Stimulated activated CD8-positive, alpha-beta memory T cell treated with anti-CD3 and anti-CD28 coated beads, Interleukin-4, amount 100 ng/mL, for 1 hour (primary cell): ENCODE data around the gene TRIM54.
"Not testable (repeated sequence)": the region's sequence is repeated elsewhere in the genome, so short reads cannot be mapped to it uniquely, and the experiment has no call there.

Experiments used
- DNase-seq, 2 donors: peaks; one replicate each; pipeline ENCODE4 v3.0.0-alpha.2; 2020; ENCODE audit warnings: low read depth in 2 of 2, low spot score in 1 of 2

TRIM54 gene

DNA sequence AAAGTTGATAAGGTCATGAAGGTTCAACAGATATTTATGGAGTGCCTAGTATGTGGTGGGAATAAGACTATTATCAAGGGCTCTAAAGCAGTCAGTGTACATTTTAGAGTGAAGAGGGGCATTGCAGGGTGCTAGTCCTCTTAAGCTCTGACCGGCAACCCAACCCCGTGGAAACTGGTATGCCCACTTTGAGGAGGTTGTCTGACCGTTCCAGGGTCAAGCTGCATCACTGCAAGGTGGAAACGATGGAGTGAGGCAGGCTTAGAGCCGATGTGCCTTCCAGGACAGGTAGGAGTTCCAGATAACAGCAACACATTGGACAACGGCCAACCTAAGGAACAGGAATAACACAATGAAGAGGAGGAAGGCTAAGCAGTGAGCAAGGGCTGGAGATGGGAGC lies 27.4 kb downstream of the TRIM54 start:
- DNase-seq, result no peak

DNA sequence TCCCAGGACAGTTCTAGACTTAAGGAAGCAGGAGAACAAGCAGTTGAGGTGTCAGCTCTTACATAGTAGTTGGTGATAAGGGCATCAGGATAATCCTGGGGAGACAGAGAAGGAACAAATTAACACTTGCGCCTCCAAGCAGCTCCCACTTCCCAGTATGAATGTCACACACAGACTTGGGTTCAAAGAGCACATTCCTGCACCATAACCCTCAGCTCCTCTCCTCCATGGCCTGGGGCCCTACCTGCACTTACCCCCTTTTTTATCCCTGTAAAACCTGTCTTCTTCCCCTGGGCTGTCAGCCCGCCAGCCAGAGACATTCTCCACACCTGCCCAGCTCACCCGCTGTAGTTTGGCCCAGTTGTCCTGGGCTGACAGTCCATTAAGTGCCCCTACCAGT lies 29.9 kb downstream of the TRIM54 start:
- DNase-seq, result no peak

DNA sequence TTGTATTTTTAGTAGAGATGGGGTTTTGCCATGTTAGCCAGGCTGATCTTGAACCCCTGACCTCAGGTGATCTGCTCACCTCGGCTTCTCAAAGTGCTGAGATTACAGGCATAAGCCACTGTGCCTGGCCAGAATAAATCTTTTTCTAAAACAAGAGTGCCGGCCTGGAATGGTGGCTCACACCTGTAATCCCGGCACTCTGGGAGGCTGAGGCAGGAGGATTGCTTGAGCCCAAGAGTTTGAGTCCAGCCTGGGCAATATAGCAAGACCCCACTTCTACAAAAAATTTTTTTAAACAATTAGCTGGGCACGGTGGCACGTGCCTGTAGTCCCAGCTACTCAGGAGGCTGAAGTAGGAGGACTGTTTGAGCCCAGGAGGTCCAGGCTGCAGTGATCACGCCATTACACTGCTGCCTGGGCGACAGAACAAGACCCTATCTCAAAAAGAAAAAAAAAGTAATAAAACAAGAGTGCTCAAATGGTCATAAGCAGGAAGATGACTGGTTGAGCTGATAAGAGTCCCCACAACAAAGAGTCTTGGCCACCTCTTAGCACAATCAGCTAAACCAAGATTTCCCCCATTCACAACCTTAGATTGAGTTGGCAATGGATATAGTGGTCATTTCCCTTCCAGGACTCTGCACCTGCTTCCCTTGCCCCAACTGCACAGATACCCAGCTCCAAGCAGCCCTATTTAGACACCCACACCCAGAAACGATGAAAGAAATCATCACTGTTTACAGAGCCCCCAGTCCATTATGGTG lies 31.8 kb downstream of the TRIM54 start:
- DNase-seq, result no peak

DNA sequence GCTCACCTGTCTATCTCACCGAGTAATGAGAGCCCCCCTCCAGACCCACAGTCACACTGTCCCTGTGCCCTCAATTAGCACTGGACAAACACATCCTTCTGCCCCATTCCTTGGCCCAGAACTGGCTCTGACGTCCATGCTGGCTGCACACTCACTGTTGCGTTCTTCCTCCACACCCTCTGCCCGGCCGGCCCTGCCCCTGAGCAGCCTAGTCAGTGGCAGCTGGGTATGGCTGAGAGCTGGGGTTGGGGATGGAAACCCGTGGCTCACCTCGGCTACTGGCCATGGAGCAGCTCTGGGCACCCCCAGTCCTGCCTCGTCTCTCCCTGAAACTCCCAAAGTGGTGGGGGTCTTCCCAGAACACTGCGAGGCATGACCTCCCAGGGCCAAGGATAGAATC lies 32.5 kb downstream of the TRIM54 start:
- no peak for DNase-seq

DNA sequence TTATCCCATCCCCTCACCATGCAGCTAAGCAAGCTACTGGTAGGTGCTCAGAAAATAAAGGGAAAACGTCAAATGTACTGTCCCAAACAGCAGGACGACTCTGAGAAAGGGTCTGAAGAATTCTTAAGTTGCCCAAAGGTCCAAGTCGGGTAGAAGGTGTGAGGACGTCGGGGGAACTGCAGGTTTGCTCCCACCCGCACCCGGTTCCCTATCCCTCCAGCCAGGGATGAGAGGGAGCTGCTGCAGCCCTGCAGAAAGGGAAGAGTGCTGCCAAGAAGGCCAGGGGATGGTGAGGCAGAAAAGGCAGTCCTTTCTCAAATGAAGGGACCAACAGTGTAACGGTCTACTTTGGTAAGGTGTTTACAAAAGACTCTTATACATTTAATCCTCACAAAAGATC lies 32.9 kb downstream of the TRIM54 start:
- no peak for DNase-seq

DNA sequence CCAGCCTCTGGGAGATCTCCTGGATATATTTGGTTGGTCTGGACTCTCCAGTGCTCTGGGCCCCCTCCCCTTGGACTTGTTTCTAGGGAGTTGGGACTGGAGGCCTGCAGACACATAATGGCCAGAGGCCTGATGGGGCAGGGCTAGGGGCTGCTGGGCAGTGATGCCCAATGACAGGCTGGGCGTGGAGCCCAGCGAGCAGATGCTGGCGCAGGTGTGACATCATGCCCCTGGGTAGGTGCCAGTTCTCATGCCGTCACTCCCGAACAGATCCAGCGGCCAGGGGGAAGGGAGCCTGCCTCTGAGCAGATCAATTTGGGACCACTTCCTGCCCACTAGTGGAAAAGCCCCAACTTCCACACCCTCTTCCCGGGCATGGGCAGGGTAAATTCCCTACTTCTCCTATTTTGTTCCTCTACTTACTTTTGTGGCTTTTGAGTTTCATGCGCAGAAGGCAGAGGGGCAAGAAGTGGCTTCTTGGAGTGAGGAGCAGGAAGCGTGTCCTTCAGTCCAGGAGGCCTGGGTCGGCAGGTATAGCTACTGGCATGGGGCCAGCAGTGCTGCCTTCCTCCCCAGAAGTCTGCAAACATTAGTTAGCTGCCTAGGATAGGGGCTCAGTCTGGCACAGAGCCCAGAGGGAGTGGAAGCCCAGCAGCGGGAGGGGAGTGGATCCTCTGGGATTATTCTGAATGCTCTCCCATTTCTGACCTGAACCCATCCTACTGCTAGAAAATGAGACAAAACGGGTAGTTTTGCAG lies 34.6 kb downstream of the TRIM54 start:
- no peak for DNase-seq

DNA sequence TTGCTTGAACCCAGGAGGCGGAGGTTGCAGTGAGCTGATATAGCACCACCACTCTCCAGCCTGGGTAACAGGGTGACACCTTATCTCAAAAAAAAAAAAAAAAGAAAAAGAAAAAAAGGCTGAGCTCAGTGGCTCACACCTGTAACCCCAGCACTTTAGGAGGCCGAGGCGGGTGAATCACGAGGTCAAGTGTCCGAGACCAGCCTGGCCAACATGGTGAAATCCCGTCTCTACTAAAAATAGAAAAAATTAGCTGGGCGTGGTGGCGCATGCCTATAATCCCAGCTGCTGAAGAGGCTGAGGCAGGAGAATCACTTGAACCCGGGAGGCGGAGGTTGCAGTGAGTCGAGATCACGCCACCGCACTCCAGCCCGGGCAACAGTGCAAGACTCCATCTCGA lies 37.6 kb downstream of the TRIM54 start:
- not testable (repeated sequence) for DNase-seq

DNA sequence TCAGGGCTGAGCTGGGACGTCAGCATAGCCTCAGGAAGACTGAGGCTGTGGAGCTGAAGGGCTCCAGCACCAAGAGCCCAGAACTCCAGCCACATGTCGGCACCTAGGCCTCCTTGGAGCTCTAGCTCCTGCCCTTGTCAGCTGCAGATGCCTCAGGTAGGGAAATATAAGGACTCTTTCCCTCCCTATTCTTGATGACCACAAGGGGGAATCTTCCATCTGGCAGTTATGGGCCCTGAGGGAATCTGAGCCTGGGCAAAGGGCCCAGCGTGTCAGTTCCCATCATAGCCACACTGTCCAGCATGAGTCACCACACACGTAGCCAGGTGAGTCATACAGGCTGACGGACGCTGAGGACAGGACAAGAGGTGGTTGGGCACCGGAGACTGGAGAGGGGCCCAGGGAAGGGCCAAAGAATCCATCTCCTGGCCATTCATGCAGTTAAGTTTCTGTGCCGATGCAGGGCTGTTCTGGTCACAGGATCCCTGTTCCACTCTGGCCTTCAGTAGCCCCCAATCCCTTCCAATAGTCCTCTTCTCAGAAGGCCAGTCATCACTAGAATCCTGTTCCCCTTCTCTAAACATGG lies 38.8 kb downstream of the TRIM54 start:
- DNase-seq, result no peak

DNA sequence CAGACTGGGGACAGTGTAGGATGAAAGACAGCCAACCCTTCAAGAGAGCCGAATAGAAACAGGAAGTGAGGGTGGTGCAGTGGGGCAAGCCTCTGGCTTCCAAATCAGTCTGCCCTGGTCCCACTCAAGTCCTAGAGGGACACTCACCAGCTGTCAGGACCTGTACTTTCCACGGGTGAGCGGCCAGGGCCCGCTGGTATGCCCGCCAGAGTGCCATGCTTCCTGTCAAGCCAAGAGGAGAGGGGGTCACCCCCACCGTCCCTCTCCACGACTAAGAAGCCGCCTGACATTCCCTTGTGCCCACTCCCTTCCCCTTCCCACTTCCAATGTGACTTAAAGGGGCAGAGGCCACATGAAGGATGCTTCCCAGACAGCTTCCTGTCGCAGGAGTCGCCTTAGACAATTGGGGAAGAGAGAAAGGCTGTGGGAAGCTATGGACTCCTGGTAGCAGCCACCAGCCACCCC lies 40.1 kb downstream of the TRIM54 start:
- DNase-seq, result no peak

DNA sequence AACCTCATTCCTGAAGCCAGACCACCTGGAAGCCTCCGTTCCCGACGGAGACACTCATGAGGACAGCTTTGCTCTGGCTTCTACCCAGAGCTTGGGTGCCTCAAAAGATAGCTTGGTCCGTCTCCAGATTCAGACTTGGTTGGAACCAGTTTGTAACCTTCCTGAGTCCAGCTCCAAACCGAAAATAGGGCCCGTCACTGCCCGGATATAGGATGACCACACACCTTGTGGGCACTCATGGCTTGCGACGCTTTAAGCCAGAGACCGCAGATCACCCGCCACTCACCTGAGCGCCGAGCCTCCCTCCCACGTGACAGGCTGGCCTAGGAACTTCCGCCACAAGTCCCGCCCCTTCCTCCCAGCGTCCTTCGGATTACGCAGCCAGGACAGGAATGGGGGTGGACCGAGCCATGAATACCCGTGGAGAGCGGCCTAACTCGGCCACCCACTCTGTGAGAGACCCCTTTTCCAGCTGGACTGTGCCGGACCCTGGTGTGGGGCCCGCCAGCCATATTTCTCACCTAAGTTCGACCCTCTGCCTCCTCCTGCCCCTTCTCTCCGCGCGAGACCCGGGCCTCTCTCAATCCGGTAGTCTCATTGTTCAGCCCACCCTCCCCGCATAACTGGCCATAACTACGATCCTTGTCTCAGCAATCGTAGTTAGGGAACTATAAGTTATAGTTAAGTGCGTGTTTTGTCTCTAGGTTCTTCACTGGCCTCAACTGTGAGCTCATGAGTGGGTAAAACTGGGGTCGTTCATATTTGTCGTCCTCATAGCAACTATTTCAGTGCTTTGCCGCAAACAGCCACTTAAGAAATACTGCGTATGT lies 40.8 kb downstream of the TRIM54 start, which contains the start of gene MPV17:
Gene MPV17 (minus strand): TSS at position 332 of the 830 bp plus-strand sequence. CDS start 580 bp downstream, outside the sequence.
- DNase-seq, result peak; percentile 69 to 73

DNA sequence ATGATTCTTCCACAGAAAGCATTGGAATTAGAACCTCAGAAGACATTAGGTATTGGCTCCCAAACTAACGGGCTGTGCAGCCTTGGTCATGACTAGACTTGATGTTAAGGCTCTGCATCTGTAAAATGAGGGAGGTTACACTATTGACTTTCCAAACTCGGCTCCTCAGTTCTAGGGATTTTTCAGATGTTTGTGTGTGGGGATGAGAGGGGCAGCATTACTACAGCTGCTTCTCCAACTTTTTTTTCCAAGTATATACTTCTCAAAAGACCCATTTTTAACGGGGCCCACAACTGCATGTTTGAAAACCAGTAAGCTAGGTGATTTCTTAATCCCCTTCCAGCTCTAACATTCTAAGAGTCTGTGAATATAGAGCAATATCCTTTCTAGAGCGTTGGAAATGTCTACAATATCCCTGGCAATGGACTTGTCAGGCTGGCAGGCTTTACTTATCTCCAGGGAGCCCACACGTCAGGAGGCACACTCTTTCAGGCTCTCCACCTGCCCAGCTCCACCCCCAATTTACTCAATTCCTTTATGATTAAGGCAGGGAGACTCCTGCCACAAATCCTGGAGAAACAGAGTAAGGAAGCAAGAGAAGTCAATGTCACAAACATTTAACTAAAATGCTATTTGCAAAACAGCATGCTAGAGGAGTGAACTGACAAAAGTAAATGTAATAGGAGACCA lies 41.5 kb downstream of the TRIM54 start:
- no peak for DNase-seq

DNA sequence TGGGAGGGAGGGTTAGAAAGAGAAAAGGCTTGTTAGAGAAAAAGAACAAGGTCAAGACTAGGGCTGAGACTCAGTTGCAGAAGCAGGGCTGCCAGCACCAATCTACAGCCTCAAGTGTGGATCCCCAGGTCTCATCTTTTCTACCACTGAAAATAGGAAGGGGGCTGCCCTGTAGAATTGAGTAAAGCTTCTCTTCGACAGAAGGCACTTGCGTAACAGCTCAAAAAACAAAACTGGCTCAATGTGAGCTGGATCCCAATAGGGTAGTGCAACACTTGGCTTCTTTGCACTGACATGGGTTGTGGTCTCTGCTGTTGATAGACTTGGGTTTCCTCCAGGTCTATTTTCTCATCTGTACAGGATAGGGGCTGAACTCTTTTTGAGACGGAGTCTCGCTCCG lies 42.5 kb downstream of the TRIM54 start:
- DNase-seq, result no peak

DNA sequence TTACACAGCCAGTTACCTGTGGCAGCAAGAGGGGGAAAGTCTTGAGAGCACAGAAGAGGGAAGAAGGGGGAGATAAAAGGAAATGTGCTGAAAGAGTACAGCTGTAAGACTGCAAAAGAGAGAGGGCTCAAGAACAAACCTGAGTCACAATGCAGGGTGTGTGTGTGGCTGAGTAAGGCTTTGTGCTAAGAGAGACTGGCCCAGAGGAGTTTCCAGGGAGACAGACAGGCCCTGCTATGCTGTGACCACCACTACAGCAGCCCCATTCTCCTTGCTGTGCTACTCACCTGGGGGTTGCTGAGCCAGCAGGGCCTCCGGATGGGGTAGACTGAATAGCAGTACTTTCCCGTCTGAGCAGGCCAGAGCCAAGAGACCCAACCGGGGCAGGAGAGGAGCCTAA lies 53.1 kb downstream of the TRIM54 start:
- no peak for DNase-seq

DNA sequence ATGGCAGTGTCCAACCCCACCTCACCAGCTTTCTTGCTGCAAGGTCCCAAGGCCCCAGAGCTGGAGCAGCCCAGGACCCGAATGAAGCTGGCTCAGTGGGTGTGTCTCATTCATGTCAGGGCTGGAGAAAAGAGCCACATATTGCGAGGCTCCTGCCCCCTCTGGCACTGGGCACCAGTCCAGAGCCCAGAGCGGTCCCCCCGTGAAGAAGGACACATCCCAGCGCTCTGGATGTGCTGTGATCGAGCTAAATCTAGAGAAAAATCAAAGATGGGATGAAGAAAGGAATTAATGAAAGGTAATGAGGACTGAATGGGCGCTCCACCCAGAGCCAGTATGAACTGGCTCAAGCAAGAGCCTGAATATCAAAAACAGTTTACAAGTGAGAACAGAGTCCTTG lies 53.9 kb downstream of the TRIM54 start:
- no peak for DNase-seq

DNA sequence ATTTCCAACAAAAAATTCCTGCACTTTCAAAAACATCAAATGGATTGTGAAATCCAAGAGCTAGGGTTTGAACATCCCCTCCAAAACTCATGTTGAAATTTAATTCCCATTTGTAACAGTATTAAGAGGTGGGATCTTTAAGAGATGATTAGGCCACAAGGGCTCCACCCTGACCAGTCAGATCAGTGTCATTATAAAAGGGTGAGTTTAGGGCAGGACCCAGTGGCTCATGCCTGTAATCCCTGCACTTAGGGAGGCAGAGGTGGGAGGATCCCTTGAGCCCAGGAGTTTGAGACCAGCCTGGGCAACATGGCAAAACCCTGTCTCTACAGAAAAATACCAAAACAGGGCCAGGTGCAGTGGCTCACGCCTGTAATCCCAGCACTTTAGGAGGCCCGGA lies 65.4 kb downstream of the TRIM54 start:
- no peak for DNase-seq

DNA sequence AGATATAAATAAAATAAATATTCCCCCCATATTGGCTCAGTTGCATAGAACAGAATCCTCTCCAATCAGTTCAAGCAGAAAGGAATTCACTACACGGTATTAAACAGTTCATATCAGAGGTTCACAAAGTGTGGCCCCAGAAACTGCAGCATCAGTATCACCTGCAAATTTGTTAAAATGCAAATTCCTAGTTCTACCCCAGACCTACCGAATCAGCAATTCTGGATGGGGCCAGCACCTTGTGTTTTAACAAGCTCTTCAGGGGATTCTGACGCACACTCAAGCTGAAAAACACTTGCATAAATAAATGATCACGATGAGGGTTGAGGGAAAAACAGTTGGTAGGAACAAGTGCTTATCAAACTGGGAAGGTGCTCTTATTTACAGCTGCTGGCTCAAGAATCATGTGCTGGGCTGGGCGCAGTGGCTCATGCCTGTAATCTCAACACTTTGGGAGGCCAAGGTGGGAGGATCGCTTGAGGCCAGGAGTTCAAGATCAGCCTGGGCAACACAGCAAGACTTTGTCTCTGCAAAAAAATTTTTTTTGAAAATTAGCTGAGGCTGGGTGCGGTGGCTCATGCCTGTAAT lies 68.0 kb downstream of the TRIM54 start:
- DNase-seq, result no peak

DNA sequence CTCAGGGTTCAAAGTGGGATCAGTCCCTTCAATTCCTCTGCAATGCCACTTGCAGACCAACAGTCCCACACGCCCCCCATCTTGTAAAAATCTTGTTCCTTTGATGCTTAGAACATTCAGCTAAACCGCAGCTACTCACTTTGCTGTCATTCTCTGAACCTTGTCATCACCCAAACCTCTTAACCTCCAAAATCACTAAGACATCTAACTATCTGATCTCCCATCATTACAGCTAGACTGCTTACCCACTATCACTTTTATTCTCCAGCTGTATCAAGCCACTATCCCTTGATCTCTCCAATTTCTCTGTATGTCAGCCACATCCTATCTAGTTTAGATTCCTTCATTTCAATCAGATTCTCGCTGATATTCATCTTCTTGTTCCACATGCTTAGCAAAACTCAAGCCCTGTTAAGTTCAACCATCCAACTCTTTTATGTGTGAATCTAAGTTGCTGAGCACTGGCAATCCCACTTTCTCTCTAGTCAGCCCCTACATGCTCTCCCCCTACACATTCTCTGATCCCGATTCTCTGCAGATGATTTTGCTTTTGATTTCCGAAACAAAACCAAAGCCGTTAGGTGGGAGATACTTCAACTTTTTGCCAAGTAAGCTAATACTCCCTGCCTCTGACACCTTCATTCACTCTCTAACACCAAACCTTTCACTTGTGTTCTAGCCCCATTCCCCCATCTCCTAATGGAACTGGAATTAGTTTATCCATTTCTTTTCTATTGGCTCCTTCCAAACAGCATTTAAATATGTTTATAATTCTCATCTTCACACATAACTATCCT lies 69.8 kb downstream of the TRIM54 start:
- DNase-seq, result no peak

DNA sequence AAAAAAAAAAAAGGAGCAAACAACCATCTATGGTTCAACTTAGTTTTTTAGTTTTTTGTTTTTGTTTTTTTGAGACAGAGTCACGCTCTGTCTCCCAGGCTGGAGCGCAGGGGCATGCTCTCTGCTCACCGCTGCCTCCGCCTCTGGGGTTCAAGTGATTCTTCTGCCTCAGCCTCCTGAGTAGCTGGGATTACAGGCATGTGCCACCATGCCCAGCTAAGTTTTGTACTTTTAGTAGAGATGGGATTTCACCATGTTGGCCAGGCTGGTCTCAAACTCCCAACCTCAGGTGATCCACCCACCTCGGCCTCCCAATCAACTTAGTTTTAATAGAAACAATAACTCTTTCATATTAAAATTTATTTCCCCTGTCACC lies 71.1 kb downstream of the TRIM54 start:
- DNase-seq, result not testable (repeated sequence)

DNA sequence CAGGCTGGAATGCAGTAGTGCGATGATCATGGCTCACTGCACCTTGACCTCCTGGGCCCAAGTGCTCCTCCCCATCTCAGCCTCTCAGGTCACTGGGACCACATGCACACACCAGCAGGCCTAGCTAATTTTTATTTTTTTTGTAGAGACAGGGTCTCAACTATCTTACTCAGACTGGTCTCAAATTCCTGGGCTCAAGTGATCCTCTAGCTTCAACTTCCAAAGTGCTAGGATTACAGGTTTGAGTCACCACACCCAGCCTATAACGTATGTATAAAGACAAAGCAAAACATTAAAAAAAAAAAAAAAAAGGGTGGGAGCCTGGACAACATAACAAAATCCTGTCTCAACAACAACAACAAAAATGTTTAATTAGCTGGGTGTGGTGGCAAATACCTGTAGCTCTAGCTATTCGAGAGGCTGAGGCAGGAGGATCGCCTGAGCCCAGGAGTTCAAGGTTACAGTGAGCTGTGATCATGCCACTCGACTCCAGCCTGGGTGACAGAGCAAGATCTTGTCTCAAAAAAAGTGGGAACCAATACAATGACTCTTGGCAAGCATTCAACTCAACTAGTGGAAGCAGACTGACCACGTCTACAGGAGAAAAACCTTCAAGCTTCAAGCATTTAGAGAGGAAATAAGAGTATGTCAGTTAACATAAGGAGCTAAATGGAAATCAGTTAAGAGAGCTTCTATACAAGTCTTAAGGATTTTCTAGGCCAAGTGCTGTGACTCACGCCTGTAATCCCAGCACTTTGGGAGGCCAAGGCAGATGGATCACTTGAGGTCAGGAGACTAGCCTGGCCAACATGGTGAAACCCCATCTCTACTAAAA lies 71.8 kb downstream of the TRIM54 start:
- no peak for DNase-seq
